Heart left ventricle (tissue), 13 donors: ENCODE results near the gene CCDC34.

Experiments used
- CTCF ChIP-seq, 12 donors: fragments of 200-600 bp; sonication (generic) in 4 of 12; IDR thresholded peaks; one replicate each; pipeline versions ENCODE4 v1.5.0 to v1.8.0; 2018 to 2022; ENCODE audit warnings: antibody characterized with exemption in 12 of 12, mild to moderate bottlenecking in 5 of 12
- POLR2A ChIP-seq, 2 donors: fragments of 450-650 bp; IDR thresholded peaks; one replicate each; pipeline ENCODE4 v1.6.1; 2017; ENCODE audit warnings: antibody characterized with exemption in 2 of 2, mild to moderate bottlenecking in 2 of 2, moderate library complexity in 2 of 2
- donor health status: ischemic (EF 13 %, LVEDD 7.1; RV severe dilation, severe dysfunction).
- donor health status: DM: no; HTN: yes; CAD: no.
- donor health status: DM: no; HTN: no; CAD: no.
- donor health status: ischemic (EF 25% LVEDD 6.9; RV normal size, moderate dysfunction).
- donor health status: ischemic (EF 25% LVEDD 5.7; RV mildly dilated, moderate dysfunction).
- donor health status: ischemic (EF 35%, LVEDD 5.7; RV mildly dilated, moderate dysfunction).
- donor health status: nonischemic (EF 11% LVEDD 7.7; RV severe dilation, severe dysfunction).
- donor health status: DM: yes; HTN: yes; CAD: no.
- donor health status: PGD.
- donor health status: ischemic (EF 29% LVEDD 5.4; RV normal size, mild dysfunction).
- donor health status: nonischemic (EF 23%, LVEDD 6.1; RV moderate dilation, normal function).

- TF ChIP-seq POLR2A (IDR thresholded peaks at IDR 0.05) (no peak), CTCF (IDR thresholded peaks at IDR 0.05) (no peak)
These were observed 32.7 kb upstream of the CCDC34 start for GRCh38 chr11:27395556-27396258.
